ENCODE measurements around the gene CCDC12.

The CCDC12 gene

DNA sequence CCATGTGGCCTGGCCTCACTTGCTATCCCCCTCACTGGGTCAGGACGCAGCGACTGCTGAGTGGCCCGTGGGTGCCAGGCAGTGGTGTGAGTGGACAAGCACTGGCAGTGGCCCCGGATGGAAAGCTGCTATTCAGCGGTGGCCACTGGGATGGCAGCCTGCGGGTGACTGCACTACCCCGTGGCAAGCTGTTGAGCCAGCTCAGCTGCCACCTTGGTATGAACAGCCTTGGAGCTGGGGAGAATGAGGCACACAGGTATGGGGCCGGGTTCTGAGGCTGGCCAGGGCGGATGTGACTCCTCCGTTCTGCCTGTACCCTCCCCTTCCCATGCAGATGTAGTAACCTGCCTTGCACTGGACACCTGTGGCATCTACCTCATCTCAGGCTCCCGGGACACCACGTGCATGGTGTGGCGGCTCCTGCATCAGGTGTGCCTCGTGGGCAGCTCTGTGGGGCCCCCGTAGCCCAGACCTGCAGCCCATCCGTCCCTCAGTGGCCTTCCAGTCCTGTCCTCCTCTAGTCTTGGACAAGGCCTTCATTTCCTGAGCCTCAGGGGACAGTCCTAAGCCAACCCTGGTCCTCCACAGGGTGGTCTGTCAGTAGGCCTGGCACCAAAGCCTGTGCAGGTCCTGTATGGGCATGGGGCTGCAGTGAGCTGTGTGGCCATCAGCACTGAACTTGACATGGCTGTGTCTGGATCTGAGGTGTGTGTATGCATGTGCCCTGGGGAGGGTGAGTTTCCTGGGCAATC is 31.1 kb upstream of the CCDC12 start:
- no peak for DNase-seq (ENCODE audit: low read depth)

DNA sequence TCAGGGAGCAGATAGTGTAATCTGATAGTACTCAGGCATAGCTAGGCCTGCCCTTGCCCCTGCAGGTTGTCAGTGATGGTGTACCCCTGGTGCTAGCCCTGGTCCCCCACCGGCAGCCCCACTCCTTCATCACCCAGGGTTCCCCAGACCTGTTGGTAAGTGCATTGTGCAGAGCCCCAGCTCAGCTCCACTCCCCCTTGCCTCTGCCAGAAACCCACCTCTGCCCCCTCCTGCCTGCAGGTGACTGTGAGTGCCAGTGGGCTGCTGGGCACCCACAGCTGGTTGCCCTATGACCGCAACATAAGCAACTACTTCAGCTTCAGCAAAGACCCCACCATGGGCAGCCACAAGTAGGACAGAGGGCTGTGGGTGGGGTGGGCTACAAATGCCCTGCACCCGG is 30.5 kb upstream of the CCDC12 start:
- DNase-seq (ENCODE audit: low read depth): no peak

DNA sequence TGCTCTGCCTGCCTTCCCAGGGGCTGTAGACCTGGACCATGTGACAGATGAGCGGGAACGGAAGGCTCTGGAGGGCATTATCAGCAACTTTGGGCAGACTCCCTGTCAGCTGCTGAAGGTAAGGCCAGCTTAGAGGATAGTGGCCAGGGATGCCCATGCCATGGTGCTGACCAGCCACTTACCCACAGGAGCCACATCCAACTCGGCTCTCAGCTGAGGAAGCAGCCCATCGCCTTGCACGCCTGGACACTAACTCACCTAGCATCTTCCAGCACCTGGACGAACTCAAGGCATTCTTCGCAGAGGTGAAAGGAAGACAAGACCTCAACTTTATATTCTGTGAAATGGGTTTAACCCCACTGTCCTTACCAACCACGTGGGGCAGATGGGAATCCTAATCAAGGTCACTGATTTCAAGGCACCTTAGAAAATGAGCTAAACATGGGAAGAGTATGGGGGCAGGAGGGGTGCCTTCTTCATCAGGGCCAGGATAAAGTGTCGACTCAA is 29.7 kb upstream of the CCDC12 start:
- no peak for DNase-seq (ENCODE audit: low read depth)

DNA sequence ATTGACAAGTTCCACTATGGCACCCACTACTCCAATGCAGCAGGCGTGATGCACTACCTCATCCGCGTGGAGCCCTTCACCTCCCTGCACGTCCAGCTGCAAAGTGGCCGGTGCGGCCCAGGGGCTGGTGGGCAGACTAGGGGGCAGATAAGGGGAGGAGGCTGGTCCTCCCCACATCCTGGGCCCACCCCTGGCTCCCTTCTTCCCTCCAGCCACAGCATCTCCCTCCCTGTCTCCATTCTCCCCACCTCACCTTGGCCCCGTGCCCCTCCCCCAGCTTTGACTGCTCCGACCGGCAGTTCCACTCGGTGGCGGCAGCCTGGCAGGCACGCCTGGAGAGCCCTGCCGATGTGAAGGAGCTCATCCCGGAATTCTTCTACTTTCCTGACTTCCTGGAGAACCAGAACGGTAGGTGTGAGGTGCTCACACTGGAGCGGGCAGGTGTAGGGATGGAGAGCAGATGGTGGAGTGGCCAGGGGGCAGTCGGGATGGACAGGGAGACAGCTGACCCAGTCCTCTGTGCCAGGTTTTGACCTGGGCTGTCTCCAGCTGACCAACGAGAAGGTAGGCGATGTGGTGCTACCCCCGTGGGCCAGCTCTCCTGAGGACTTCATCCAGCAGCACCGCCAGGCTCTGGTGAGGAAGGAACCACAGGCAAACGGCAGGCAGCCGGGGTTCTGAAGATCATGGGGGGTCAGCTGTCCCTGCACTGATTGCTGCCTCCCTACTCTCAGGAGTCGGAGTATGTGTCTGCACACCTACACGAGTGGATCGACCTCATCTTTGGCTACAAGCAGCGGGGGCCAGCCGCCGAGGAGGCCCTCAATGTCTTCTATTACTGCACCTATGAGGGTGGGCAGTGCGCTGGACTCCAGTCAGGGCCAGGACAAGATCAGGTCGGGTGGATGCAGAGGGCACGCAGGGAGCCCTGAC is 28.9 kb upstream of the CCDC12 start:
- no peak for DNase-seq (ENCODE audit: low read depth)

DNA sequence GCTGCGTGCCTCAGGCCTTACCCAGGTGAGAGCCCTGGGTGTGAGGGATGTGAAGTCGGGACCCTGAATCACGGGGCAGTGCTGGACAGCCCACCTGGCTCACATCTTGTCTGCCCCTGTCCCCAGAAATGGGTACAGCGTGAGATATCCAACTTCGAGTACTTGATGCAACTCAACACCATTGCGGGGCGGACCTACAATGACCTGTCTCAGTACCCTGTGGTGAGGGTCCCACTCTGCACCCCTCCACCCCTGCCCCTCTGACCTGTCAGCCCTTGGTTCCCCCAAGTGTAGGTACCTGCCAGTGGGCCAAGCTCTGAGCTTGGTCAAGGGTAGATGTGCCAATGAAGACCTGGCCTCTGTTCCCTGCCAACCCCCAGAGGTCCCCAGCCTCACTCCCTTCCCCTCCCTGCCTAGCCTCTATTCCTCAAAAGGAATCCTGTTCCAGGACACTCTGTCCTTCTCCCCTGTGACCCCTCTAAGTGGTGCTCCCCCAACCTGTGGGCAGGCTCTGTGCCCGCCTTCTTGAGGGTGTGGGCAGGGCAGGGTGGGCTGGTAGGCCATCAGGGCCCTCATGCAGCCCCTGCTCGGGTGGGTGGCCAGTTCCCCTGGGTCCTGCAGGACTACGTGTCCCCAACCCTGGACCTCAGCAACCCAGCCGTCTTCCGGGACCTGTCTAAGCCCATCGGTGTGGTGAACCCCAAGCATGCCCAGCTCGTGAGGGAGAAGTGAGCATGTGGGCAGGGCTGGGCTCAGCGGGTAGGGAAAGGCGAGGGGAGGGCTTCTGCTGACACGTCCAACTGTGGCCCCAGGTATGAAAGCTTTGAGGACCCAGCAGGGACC is 28.0 kb upstream of the CCDC12 start:
- no peak for DNase-seq (ENCODE audit: low read depth)

DNA sequence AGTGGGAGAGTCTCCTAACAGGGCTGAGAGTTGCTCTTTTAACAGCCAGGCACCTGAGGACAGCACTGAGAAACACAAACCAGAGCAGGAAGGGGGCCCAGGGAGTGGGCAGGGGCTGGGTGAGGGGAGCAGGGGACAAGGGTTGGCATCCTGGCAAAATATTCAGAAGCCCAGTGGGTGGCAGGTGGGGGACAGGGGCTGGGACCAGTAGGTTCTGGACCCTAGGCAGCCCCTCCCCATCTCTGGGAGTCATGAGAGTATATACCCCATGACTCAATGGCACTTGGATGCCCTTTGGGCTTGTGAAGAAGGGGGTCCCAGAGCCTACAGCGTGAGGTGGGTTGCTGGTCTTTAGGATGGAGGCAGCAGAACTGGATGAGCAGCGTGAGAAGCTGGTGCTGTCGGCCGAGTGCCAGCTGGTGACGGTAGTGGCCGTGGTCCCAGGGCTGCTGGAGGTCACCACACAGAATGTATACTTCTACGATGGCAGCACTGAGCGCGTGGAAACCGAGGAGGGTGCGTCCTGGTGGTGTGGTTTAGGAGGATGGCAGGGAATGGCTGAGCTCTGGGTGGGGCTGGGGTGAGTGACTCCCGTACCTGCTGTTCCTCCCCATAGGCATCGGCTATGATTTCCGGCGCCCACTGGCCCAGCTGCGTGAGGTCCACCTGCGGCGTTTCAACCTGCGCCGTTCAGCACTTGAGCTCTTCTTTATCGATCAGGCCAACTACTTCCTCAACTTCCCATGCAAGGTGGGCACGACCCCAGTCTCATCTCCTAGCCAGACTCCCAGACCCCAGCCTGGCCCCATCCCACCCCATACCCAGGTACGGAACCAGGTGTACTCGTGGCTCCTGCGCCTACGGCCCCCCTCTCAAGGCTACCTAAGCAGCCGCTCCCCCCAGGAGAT is 27.2 kb upstream of the CCDC12 start:
- DNase-seq (ENCODE audit: low read depth): no peak

DNA sequence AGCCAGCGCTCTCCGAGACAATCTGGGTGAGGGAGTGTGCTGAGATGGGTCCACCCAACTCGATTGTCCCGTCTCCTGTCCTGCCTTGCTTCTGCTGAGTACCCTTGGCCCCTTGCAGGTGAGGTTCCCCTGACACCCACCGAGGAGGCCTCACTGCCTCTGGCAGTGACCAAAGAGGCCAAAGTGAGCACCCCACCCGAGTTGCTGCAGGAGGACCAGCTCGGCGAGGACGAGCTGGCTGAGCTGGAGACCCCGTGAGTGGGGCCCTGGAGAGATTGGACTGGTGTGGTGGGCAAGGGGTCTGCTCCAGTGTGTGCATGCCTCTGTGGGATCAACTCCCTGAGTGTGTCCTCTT is 26.5 kb upstream of the CCDC12 start:
- DNase-seq (ENCODE audit: low read depth): no peak

DNA sequence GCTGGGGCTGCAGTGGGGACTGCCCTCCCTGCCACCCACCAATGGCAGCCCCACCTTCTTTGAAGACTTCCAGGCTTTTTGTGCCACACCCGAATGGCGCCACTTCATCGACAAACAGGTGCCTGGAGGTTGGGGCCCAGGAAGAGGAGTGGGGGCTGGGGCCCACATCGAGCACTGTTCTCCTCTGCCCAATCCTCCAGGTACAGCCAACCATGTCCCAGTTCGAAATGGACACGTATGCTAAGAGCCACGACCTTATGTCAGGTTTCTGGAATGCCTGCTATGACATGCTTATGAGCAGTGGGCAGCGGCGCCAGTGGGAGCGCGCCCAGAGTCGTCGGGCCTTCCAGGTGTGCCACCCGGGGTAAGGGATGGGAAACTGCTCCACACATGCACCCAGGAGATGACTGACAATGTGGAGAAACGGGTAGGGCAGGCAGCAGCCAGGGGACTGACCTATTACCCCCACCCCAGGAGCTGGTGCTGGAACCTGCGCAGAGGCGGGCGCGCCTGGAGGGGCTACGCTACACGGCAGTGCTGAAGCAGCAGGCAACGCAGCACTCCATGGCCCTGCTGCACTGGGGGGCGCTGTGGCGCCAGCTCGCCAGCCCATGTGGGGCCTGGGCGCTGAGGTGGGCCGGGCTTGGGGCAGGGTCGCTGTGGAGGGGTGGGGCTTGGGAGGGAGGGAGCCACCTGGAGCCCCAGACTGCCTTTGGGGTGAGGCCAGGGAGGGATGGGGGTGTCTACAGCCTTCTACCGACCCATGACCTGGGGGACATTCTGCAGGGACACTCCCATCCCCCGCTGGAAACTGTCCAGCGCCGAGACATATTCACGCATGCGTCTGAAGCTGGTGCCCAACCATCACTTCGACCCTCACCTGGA is 25.9 kb upstream of the CCDC12 start:
- no peak for DNase-seq (ENCODE audit: low read depth)

DNA sequence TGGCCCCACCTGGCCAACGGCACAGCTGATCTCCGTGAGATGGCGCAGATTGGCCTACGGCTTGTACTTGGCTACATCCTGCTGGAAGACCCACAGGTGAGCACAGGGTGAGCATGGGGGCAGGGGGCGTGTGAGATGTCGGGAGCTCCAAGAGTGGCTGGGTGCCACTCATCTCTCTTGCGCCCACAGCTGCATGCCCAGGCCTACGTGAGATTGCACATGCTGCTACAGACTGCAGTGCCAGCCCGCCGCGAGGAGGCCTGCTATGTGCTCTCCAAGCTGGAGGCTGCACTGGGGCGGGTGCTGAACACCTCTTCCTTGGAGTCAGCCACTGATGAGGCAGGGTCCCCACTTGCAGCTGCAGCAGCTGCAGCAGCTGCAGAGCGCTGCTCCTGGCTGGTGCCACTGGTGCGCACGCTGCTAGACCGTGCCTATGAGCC is 25.2 kb upstream of the CCDC12 start:
- DNase-seq (ENCODE audit: low read depth): no peak

DNA sequence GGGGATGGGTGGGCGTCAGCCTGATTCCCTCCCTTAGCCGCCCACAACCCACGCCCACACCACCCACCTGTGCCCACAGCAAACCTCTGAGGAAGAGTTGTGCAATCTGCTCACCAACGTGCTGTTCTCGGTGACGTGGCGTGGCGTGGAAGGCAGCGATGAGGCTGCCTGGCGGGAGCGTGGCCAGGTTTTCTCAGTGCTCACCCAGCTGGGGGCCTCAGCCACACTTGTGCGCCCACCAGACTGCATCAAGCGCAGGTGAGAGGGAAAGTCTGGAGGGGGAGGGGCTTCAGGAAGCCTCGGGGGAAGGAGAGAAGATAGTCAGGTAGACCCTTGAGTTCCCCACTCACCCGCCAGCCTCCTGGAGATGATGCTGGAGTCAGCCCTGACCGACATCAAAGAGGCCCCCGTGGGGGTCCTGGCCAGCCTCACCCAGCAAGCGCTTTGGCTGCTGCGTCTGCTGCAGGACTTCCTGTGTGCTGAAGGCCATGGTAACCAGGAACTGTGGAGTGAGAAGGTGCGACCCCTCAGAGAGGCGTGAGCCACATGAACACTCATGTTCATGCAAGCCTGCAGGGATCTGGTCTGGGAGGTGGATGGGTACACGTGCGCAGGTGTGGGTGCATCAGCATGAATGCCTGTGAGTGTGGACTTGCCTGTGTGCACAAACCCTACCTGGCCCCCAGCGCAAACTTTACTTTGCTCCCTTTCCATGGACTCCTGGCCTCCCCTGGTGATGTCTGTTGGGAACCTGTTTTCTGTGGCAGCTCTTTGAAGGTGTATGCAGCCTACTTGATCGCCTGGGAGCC is 24.6 kb upstream of the CCDC12 start:
- no peak for DNase-seq (ENCODE audit: low read depth)

DNA sequence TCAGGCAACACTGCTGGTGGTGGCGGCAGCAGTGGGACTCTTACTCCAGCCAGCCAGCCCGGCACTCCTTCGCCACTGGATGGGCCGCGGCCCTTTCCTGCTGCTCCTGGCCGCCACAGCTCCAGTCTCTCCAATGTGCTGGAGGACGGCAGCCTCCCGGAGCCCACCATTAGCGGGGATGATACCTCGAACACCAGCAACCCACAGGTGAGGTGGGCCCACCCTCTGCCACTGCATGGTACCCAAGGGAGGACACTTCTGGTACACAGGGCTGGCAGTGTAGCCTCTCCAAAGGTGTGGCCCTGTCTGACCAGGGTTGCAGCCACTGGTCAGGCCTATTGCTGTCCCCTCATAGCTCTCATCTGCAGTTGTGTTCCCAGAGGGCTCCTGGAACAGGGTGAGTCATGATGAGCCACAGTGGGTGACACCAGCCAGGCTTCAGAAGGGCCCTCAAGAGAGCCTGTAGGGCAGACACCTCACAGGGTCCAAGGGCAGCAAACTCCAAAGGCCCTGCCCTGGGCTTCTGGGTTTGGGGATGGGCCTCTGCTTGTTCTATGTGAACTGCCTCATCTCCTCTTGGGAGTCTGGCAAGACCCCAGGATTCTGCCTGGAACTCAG is 23.8 kb upstream of the CCDC12 start:
- no peak for DNase-seq (ENCODE audit: low read depth)

DNA sequence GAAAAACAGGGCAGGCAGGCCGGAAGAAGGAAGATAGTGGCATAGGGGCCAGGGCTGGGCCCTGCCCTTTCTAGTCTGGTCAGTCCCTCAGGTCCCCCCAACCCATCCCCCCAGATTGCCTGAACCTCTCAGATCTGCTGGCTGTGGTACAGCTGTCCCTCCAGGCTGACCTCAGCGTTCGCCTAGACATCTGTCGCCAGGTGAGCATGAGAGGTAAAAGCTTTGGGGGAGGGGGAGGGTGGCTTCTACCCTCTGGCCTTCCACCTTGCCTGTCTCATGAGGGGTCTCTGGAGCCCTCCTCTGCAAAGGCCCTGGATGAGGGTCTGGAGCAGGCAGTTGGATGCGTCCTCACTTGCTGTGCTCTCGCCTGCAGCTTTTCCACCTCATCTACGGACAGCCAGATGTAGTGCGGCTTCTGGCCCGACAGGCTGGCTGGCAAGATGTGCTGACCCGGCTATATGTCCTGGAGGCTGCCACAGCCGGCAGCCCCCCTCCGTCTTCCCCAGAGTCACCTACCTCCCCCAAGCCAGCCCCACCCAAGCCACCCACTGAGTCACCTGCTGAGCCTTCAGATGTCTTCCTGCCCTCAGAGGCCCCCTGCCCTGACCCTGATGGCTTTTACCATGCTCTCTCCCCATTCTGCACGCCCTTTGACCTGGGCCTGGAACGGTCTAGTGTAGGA is 23.1 kb upstream of the CCDC12 start:
- no peak for DNase-seq (ENCODE audit: low read depth)

DNA sequence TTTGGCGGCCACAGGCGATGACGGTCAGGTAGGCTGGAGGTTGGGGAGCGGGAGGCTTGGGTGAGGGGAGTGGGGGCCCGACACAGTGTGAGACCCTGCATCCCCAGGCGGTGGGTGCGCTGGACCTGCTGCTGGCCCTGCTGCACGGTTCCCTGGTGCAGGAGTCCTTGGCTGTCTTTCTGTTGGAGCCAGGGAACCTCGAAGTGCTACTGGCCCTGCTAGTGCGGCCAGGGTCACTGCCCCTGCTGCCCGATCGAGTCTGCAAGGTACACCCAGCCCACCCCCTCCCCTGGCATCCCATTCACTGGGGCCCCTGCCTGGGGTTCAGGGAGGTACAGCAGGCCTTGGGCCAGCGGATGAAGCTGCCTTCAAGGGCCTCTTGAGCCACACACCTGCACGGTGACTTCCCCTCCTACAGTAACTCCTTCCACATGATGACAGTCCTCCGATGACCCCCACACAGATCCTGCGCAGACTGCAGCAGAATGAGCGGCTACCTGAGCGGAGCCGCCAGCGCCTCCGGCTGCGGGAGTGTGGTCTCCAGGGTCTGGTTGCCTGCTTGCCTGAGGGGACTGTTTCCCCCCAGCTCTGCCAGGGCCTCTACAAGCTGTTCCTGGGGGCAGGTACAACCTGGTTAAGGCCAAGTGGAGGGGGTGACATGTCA is 22.4 kb upstream of the CCDC12 start:
- no peak for DNase-seq (ENCODE audit: low read depth)

DNA sequence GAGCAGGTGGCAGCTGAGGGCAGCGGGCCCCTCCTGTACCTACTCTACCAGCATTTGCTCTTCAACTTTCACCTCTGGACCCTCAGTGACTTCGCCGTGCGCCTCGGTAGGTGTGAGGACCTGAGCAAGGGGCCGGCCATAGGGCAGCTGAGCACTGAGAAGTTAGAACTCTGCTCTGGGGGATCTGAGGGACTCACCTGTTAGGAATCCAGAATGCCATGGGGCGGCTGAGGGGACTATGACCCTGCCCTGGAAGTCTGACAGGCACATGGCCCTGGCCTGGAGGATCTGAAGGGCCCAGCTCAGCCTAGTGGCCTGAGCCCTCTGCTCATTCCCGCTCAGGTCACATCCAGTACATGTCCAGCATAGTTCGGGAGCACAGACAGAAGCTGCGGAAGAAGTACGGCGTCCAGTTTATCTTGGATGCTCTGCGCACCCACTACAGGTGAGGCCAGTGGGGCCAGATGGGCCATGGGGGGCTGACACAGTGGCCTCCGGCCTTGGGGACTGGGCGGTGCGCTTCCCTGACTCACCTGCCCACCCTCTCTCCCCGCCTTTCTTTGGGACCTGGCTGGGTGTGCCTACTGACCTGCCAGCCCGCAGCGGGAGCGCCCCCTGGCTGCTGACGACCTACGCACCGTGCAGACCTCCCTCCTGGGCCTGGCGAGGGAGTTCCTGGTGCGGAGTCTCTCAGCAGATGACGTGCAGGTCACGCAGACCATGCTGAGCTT is 21.7 kb upstream of the CCDC12 start:
- peak; percentile 59 for DNase-seq (ENCODE audit: low read depth)

DNA sequence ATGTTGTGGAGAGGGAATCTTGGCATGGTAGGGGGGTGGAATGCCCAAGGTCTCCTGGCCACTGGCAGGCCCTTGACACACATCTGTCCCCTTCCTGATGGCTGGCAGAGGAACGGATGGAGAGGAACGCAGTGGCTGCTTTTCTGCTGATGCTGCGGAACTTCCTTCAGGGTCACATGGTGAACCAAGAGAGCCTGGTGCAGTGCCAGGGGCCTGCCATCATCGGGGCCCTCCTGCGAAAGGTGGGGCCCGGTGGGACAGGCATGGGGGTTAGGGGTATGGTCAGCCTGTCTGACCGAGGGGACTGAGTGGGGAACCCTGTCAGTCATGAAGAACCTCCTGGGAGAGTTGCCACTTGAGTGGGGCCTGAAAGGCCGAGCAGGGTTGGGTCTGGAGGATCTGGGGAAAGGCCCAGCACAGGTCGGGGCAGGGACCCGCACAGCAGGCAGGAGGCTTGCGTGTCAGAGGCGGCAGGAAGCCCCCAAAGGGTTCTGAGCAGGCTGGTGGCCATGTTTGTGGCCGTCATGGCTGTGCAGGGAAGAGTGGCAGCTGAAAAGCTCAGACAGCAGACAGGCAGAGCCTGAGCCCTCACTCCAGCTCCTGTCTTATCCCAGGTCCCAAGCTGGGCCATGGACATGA is 21.0 kb upstream of the CCDC12 start:
- DNase-seq (ENCODE audit: low read depth): no peak

DNA sequence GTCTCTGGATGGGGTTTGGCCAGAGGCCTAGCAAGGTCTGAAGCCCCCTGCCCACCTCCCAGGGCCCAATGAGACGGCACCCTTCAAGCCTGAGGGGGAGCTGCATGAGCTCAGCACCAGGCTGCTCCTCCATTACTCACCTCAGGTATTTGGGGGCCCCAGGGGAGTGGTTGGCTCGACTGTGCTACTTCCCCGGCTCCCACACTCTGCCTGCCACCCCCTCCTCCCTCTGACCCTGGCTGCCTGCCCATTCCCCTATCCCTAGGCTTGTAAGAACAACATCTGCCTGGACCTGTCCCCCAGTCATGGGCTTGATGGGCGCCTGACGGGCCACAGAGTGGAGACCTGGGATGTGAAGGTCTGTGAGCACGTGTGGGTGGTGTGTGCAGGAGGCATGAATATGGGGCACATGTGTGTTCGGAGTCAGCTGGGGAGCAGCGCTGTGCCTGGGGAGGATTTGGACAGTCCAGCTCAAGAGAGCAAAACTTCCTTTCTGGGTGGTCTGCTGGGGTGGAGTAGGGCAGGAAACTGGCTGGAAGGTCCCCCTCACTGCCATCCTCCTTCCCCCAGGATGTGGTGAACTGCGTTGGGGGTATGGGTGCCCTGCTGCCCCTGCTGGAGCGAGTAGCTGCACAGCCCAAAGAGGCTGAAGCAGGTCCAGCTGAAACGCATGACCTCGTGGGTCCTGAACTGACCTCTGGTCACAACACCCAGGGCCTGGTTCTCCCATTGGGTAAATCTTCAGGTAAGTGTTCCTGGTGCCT is 20.3 kb upstream of the CCDC12 start:
- no peak for DNase-seq (ENCODE audit: low read depth)
